Cerebellar cortex (tissue), 1 donor: Measurements from ENCODE around the gene HDAC11.
"Not testable (repeated sequence)": the region's sequence is repeated elsewhere in the genome, so short reads cannot be mapped to it uniquely, and the experiment has no call there.

Source experiments
- DNase-seq: peaks from one replicate; pipeline ENCODE4 v3.0.0-alpha.2; 2015; ENCODE audit warnings: low spot score

HDAC11 gene

GRCh38 chr3:13493867-13494441 is 13.8 kb downstream of the HDAC11 start:
- no peak for DNase-seq

GRCh38 chr3:13494463-13495350 is 14.6 kb downstream of the HDAC11 start:
- no peak for DNase-seq

- DNase-seq = no peak
Measured at GRCh38 chr3:13495351-13495813, 15.3 kb downstream of the HDAC11 start.

- peak; percentile 92 for DNase-seq
Measured at GRCh38 chr3:13495921-13496723, 16.0 kb downstream of the HDAC11 start.

GRCh38 chr3:13496879-13497278 is 16.8 kb downstream of the HDAC11 start:
- DNase-seq = no peak

GRCh38 chr3:13497386-13497785 is 17.3 kb downstream of the HDAC11 start:
- no peak for DNase-seq

GRCh38 chr3:13498354-13499060 is 18.4 kb downstream of the HDAC11 start:
- DNase-seq = no peak

- not testable (repeated sequence) for DNase-seq
Measured at GRCh38 chr3:13499246-13499645, 19.1 kb downstream of the HDAC11 start.

GRCh38 chr3:13500133-13500885 is 20.2 kb downstream of the HDAC11 start:
- DNase-seq = no peak

GRCh38 chr3:13501056-13501455 is 20.9 kb downstream of the HDAC11 start:
- no peak for DNase-seq

- DNase-seq = no peak
Measured at GRCh38 chr3:13501521-13501920, 21.4 kb downstream of the HDAC11 start.

- no peak for DNase-seq
Measured at GRCh38 chr3:13501958-13502790, 22.1 kb downstream of the HDAC11 start.

GRCh38 chr3:13502791-13503060 is 22.6 kb downstream of the HDAC11 start:
- no peak for DNase-seq

GRCh38 chr3:13504161-13504831 is 24.2 kb downstream of the HDAC11 start:
- no peak for DNase-seq

GRCh38 chr3:13505147-13506130 is 25.3 kb downstream of the HDAC11 start:
- no peak for DNase-seq

- no peak for DNase-seq
Measured at GRCh38 chr3:13506239-13506638, 26.1 kb downstream of the HDAC11 start.

- DNase-seq = no peak
Measured at GRCh38 chr3:13506680-13507079, 26.6 kb downstream of the HDAC11 start.

- DNase-seq = no peak
Measured at GRCh38 chr3:13507247-13507569, 27.1 kb downstream of the HDAC11 start.
